ENCODE data around the gene PLCL2. TPM values are rescaled to one million over a fixed set of nuclear protein-coding genes. Genes with fewer than 3 reads are reported as not detected.

The PLCL2 gene
- total RNA-seq, 1 experiment from 2014 or later = 32.1 TPM

DNA sequence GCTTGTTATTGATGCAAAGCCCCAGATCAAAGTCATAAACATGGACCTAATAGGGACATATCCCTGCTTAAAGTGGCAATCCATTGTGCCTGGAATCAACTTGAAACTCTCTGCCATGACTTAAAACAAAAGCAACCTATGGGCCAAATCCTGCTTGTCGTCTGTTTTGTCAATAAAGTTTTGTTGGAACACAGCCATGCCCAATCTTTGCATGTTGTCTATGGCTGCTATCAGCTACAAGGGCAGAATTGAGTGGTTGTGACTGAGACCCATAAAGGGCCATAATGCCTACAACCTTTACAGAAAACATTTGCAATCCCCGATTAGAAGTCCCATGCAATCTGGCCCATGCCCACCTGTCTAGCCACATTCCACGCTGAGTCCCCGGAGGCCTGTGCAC, 235.4 kb downstream of the PLCL2 start:
- Mint-ChIP-seq H3K4me1 (no peaks in the 10 kb centered on the region), H3K27ac (no peak overlapping the region; a peak in 1 of 7 replicates), H3K4me3 (no peak overlapping the region), H3K27me3 (ENCODE audit: low read depth) (peaks cover 2% of the 10 kb centered on the region; the same call in 1 of the 2 replicates), H3K36me3 (ENCODE audit: insufficient read depth in 1 of 3, low read depth in 3 of 3) (peaks cover 4 to 10% (median 4%) of the 10 kb centered on the region in 3 experiments; a peak in 4 of 7 replicates), H3K9me3 (peaks cover 5 to 9% of the 10 kb centered on the region in 2 experiments; a peak in 4 of 5 replicates)
- TF ChIP-seq, protein P1, sequence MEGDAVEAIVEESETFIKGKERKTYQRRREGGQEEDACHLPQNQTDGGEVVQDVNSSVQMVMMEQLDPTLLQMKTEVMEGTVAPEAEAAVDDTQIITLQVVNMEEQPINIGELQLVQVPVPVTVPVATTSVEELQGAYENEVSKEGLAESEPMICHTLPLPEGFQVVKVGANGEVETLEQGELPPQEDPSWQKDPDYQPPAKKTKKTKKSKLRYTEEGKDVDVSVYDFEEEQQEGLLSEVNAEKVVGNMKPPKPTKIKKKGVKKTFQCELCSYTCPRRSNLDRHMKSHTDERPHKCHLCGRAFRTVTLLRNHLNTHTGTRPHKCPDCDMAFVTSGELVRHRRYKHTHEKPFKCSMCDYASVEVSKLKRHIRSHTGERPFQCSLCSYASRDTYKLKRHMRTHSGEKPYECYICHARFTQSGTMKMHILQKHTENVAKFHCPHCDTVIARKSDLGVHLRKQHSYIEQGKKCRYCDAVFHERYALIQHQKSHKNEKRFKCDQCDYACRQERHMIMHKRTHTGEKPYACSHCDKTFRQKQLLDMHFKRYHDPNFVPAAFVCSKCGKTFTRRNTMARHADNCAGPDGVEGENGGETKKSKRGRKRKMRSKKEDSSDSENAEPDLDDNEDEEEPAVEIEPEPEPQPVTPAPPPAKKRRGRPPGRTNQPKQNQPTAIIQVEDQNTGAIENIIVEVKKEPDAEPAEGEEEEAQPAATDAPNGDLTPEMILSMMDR (conservative IDR thresholded peaks at IDR 0.05) = no peak
- H4K91ac ChIP-seq (ENCODE audit: insufficient read length, low read depth, low read length) = no peak overlapping the region
- no peak overlapping the region for H4K8ac ChIP-seq (replicated peaks; ENCODE audit: insufficient read length, low read depth, low read length)
- no peaks in the 10 kb centered on the region for H4K20me1 ChIP-seq (ENCODE audit: control insufficient read depth, insufficient read depth, insufficient read length)
- H3K23ac ChIP-seq (ENCODE audit: insufficient read length, low read depth, low read length) = no peak overlapping the region
- H3T11ph ChIP-seq (ENCODE audit: low read length) = no peak overlapping the region
- no peak overlapping the region for H2BK12ac ChIP-seq (ENCODE audit: insufficient read length, low read depth, low read length)
- no peaks in the 10 kb centered on the region for H3K79me2 ChIP-seq (ENCODE audit: insufficient read depth, low read length)
- no peaks in the 10 kb centered on the region for H3K4me1 ChIP-seq (ENCODE audit: insufficient read depth, low read length)
- H2BK120ac ChIP-seq (ENCODE audit: low read depth, low read length, poor library complexity, severe bottlenecking) = no peak overlapping the region
- no peak overlapping the region for H2BK20ac ChIP-seq (ENCODE audit: low read depth, low read length, poor library complexity, severe bottlenecking)
- H3K56ac ChIP-seq (ENCODE audit: insufficient read length, low read depth, low read length) = no peak overlapping the region
- H3K4ac ChIP-seq (ENCODE audit: low read depth, low read length) = no peak overlapping the region
- H3K18ac ChIP-seq (ENCODE audit: insufficient read length, low read depth, low read length) = no peak overlapping the region
- H3K9ac ChIP-seq (ENCODE audit: extremely low read depth, insufficient read length, low read length) = no peak overlapping the region
- H2BK5ac ChIP-seq (ENCODE audit: insufficient read length, low read length) = no peak overlapping the region
- no peak overlapping the region for H2AFZ ChIP-seq (ENCODE audit: low read length)
- no CpG with 5 or more reads among the region's 4 CpGs for WGBS (ENCODE audit: extremely low coverage, insufficient read length, low lambda C conversion rate)
- H2AK5ac ChIP-seq (ENCODE audit: insufficient read length, low read length) = no peak overlapping the region
- no peak for DNase-seq
- H3K9me3 ChIP-seq (ENCODE audit: control insufficient read depth, low read depth, low read length) = no peaks in the 10 kb centered on the region
- no peak overlapping the region for H2BK15ac ChIP-seq (ENCODE audit: low read depth, low read length)
- H4K5ac ChIP-seq (ENCODE audit: insufficient read length, low read depth, low read length) = no peak overlapping the region
- no peaks in the 10 kb centered on the region for H3K23me2 ChIP-seq (ENCODE audit: insufficient read length, low read depth, low read length, poor library complexity, severe bottlenecking)
- no peak overlapping the region for H3K14ac ChIP-seq (ENCODE audit: insufficient read depth, low read length)
- H3K79me1 ChIP-seq (ENCODE audit: insufficient read depth, low read depth, low read length, poor library complexity, severe bottlenecking) = no peaks in the 10 kb centered on the region
- H3K27me3 ChIP-seq (ENCODE audit: insufficient read depth, low read length) = no peaks in the 10 kb centered on the region
- H3K4me2 ChIP-seq (ENCODE audit: insufficient read depth, insufficient read length, low read length) = no peak overlapping the region
- H3K27ac ChIP-seq (ENCODE audit: insufficient read length, low read depth, low read length) = no peak overlapping the region
